Fibroblast of the aortic adventitia (primary cell): ENCODE measurements around the gene GFOD1. TPM values are rescaled to one million over a fixed set of nuclear protein-coding genes. Genes with fewer than 3 reads are reported as not detected.
"Not testable (repeated sequence)": the region's sequence is repeated elsewhere in the genome, so short reads cannot be mapped to it uniquely, and the experiment has no call there.

Experiments used
- DNase-seq: peaks from one replicate; pipeline ENCODE4 v3.0.0-alpha.2; 2010; ENCODE audit warnings: low read depth
- H3K4me3 ChIP-seq: 2 replicates; pipeline ENCODE4 v1.5.1; 2011; ENCODE audit warnings: low read depth, mild to moderate bottlenecking, control low read depth, low read length, moderate library complexity
- CTCF ChIP-seq: IDR thresholded peaks from 2 replicates; pipeline ENCODE4 v1.5.1; 2011; ENCODE audit warnings: mild to moderate bottlenecking, low read length, control low read depth, inconsistent platforms; ENCODE audit not compliant: insufficient read depth
- total RNA-seq: library from RNA; depleted of rRNA; stranded (reverse); fragments of >200 nt; gene quantifications from 2 replicates; pipeline ENCODE4 v1.2.3, GENCODE V29; 2012; ENCODE audit warnings: low replicate concordance

The GFOD1 gene
- total RNA-seq, 1 donor = 2.6 TPM

- no peak for TF ChIP-seq CTCF
- no peak overlapping the region for H3K4me3 ChIP-seq
- DNase-seq = no peak
Measured at GRCh38 chr6:13465734-13466133, 21.7 kb downstream of the GFOD1 start.

- H3K4me3 ChIP-seq = no peak overlapping the region
- no peak for TF ChIP-seq CTCF
- no peak for DNase-seq
Measured at GRCh38 chr6:13463941-13464340, 23.5 kb downstream of the GFOD1 start.

- no peak for DNase-seq
- no peak overlapping the region for H3K4me3 ChIP-seq
- TF ChIP-seq CTCF = no peak
Measured at GRCh38 chr6:13463328-13463717, 24.1 kb downstream of the GFOD1 start.

GRCh38 chr6:13462458-13463327 lies 24.7 kb downstream of the GFOD1 start:
- no peak overlapping the region for H3K4me3 ChIP-seq
- peak; percentile 26 for DNase-seq
- no peak for TF ChIP-seq CTCF

GRCh38 chr6:13461805-13462204 lies 25.6 kb downstream of the GFOD1 start:
- TF ChIP-seq CTCF = no peak
- DNase-seq = no peak
- no peak overlapping the region for H3K4me3 ChIP-seq

- H3K4me3 ChIP-seq = no peak overlapping the region
- DNase-seq = no peak
- TF ChIP-seq CTCF = no peak
Measured at GRCh38 chr6:13461307-13461706, 26.1 kb downstream of the GFOD1 start.

- not testable (repeated sequence) for H3K4me3 ChIP-seq, DNase-seq
Measured at GRCh38 chr6:13460289-13460688, 27.1 kb downstream of the GFOD1 start.
